ENCODE results near the gene EFL1. TPM values are rescaled to one million over a fixed set of nuclear protein-coding genes. Genes with fewer than 3 reads are reported as not detected.

The EFL1 gene
- total RNA-seq, 5 donors from 2014 or later (not counting 1 experiment from before 2014, with no cell fraction given), result 16.5 to 22.0 (median 20.1) TPM

- no peak overlapping the region for H3K27ac ChIP-seq (ENCODE audit: low read length)
- no peak overlapping the region for H3K4me3 Mint-ChIP-seq
- ChIA-PET CTCF (interaction anchor here in 1 of 2 donors (0.6 kb wide), 1 partner anchor 12 kb away, joined by 3 read pairs; no protein-coding TSS in a partner anchor), POLR2A (no interaction called here)
- no peaks in the 10 kb centered on the region for H3K4me1 Mint-ChIP-seq
- H3K9me3 ChIP-seq, result no peaks in the 10 kb centered on the region
- DNase-seq (no peak), ATAC-seq (replicated peaks in 1 of 4) (no peak)
- peaks cover 0 to 25% of the 10 kb centered on the region in 2 donors for H3K36me3 ChIP-seq (ENCODE audit: control insufficient read depth in 2 of 2, extremely low read depth in 1 of 2, insufficient read depth in 1 of 2, low read length in 1 of 2)
- H3K27me3 ChIP-seq (replicated peaks in 1 of 2; ENCODE audit: control insufficient read depth in 2 of 2, extremely low read depth in 1 of 2, insufficient read depth in 2 of 2, low read length in 1 of 2), result no peaks in the 10 kb centered on the region
- no peaks in the 10 kb centered on the region for H3K27me3 Mint-ChIP-seq
- H3K36me3 Mint-ChIP-seq, result peaks cover 35% of the 10 kb centered on the region
- H3K27ac Mint-ChIP-seq, result no peak overlapping the region
- H3K9me3 Mint-ChIP-seq, result no peaks in the 10 kb centered on the region
- H3K4me3 ChIP-seq (ENCODE audit: control insufficient read depth in 1 of 2, extremely low read depth in 1 of 2, low read length in 1 of 2), result no peak overlapping the region
- no peaks in the 10 kb centered on the region for H3K4me1 ChIP-seq (ENCODE audit: control insufficient read depth in 1 of 2, extremely low read depth in 1 of 2, insufficient read depth in 2 of 2, low read length in 2 of 2)
- 100% methylated on average over 3 of the region's 8 CpGs for WGBS (ENCODE audit: insufficient coverage)
Observed at GRCh38 chr15:82146990-82147461, 115.5 kb downstream of the EFL1 start.

- Histone ChIP-seq H3K9me3 (no peaks in the 10 kb centered on the region), H3K27me3 (replicated peaks in 1 of 2; ENCODE audit: control insufficient read depth in 2 of 2, extremely low read depth in 1 of 2, insufficient read depth in 2 of 2, low read length in 1 of 2) (no peaks in the 10 kb centered on the region), H3K4me1 (ENCODE audit: control insufficient read depth in 1 of 2, extremely low read depth in 1 of 2, insufficient read depth in 2 of 2, low read length in 2 of 2) (no peaks in the 10 kb centered on the region), H3K36me3 (ENCODE audit: control insufficient read depth in 2 of 2, extremely low read depth in 1 of 2, insufficient read depth in 1 of 2, low read length in 1 of 2) (peaks cover 0 to 22% of the 10 kb centered on the region in 2 donors), H3K4me3 (ENCODE audit: control insufficient read depth in 1 of 2, extremely low read depth in 1 of 2, low read length in 1 of 2) (no peak overlapping the region), H3K27ac (ENCODE audit: low read length) (no peak overlapping the region)
- Mint-ChIP-seq H3K4me3 (no peak overlapping the region), H3K9me3 (no peaks in the 10 kb centered on the region), H3K4me1 (no peaks in the 10 kb centered on the region), H3K36me3 (peaks cover 31% of the 10 kb centered on the region), H3K27me3 (no peaks in the 10 kb centered on the region), H3K27ac (no peak overlapping the region)
- ChIA-PET CTCF (no interaction called here), POLR2A (no interaction called here)
- no CpG with 5 or more reads among the region's 3 CpGs for WGBS (ENCODE audit: insufficient coverage)
- no peak for DNase-seq
- no peak for ATAC-seq (replicated peaks in 1 of 4)
Observed at GRCh38 chr15:82146576-82146975, 116.0 kb downstream of the EFL1 start.

- no peak for DNase-seq
- ATAC-seq (replicated peaks in 1 of 4), result no peak
- H3K4me1 ChIP-seq (ENCODE audit: control insufficient read depth in 1 of 2, extremely low read depth in 1 of 2, insufficient read depth in 2 of 2, low read length in 2 of 2), result no peaks in the 10 kb centered on the region
- CTCF ChIA-PET, result interaction anchor here in 1 of 2 donors (0.5 kb wide), 1 partner anchor 8 kb away, joined by 3 read pairs; no protein-coding TSS in a partner anchor
- Mint-ChIP-seq H3K9me3 (no peaks in the 10 kb centered on the region), H3K4me3 (no peak overlapping the region), H3K36me3 (peaks cover 19% of the 10 kb centered on the region), H3K27me3 (no peaks in the 10 kb centered on the region), H3K27ac (no peak overlapping the region), H3K4me1 (peaks cover 7 to 15% (median 9%) of the 10 kb centered on the region in 3 donors)
- WGBS (ENCODE audit: insufficient coverage), result 98% methylated on average over 5 of the region's 9 CpGs
- H3K9me3 ChIP-seq, result no peaks in the 10 kb centered on the region
- POLR2A ChIA-PET, result no interaction called here
- no peak overlapping the region for H3K27ac ChIP-seq (ENCODE audit: low read length)
- H3K4me3 ChIP-seq (ENCODE audit: control insufficient read depth in 1 of 2, extremely low read depth in 1 of 2, low read length in 1 of 2), result no peak overlapping the region
- H3K27me3 ChIP-seq (replicated peaks in 1 of 2; ENCODE audit: control insufficient read depth in 2 of 2, extremely low read depth in 1 of 2, insufficient read depth in 2 of 2, low read length in 1 of 2), result no peaks in the 10 kb centered on the region
- H3K36me3 ChIP-seq (ENCODE audit: control insufficient read depth in 2 of 2, extremely low read depth in 1 of 2, insufficient read depth in 1 of 2, low read length in 1 of 2), result peaks cover 0 to 11% of the 10 kb centered on the region in 2 donors
Observed at GRCh38 chr15:82143390-82144385, 118.8 kb downstream of the EFL1 start.

GRCh38 chr15:82140886-82141285, 121.6 kb downstream of the EFL1 start:
- Mint-ChIP-seq H3K4me3 (no peak overlapping the region), H3K9me3 (no peaks in the 10 kb centered on the region), H3K4me1 (peaks cover 7 to 15% (median 9%) of the 10 kb centered on the region in 3 donors), H3K36me3 (peaks cover 32% of the 10 kb centered on the region), H3K27me3 (no peaks in the 10 kb centered on the region), H3K27ac (no peak overlapping the region)
- 20% methylated on average over 1 of the region's 2 CpGs for WGBS (ENCODE audit: insufficient coverage)
- H3K27ac ChIP-seq (ENCODE audit: low read length), result no peak overlapping the region
- H3K4me1 ChIP-seq (ENCODE audit: control insufficient read depth in 1 of 2, extremely low read depth in 1 of 2, insufficient read depth in 2 of 2, low read length in 2 of 2), result no peaks in the 10 kb centered on the region
- ChIA-PET POLR2A (no interaction called here), CTCF (interaction anchor here (0.6 to 1.2 kb wide), 4 partner anchors 33 to 929 kb away, joined by 3 to 6 read pairs (median 3); no protein-coding TSS in a partner anchor)
- H3K4me3 ChIP-seq (ENCODE audit: control insufficient read depth in 1 of 2, extremely low read depth in 1 of 2, low read length in 1 of 2), result no peak overlapping the region
- ATAC-seq (replicated peaks in 1 of 4), result no peak
- no peak for DNase-seq
- no peaks in the 10 kb centered on the region for H3K9me3 ChIP-seq
- peaks cover 0 to 29% of the 10 kb centered on the region in 2 donors for H3K36me3 ChIP-seq (ENCODE audit: control insufficient read depth in 2 of 2, extremely low read depth in 1 of 2, insufficient read depth in 1 of 2, low read length in 1 of 2)
- no peaks in the 10 kb centered on the region for H3K27me3 ChIP-seq (replicated peaks in 1 of 2; ENCODE audit: control insufficient read depth in 2 of 2, extremely low read depth in 1 of 2, insufficient read depth in 2 of 2, low read length in 1 of 2)

GRCh38 chr15:82139823-82140268, 122.7 kb downstream of the EFL1 start:
- Histone ChIP-seq H3K27ac (ENCODE audit: low read length) (no peak overlapping the region), H3K9me3 (no peaks in the 10 kb centered on the region), H3K4me1 (ENCODE audit: control insufficient read depth in 1 of 2, extremely low read depth in 1 of 2, insufficient read depth in 2 of 2, low read length in 2 of 2) (no peaks in the 10 kb centered on the region), H3K4me3 (ENCODE audit: control insufficient read depth in 1 of 2, extremely low read depth in 1 of 2, low read length in 1 of 2) (no peak overlapping the region), H3K27me3 (replicated peaks in 1 of 2; ENCODE audit: control insufficient read depth in 2 of 2, extremely low read depth in 1 of 2, insufficient read depth in 2 of 2, low read length in 1 of 2) (no peaks in the 10 kb centered on the region), H3K36me3 (ENCODE audit: control insufficient read depth in 2 of 2, extremely low read depth in 1 of 2, insufficient read depth in 1 of 2, low read length in 1 of 2) (peaks cover 0 to 31% of the 10 kb centered on the region in 2 donors)
- H3K4me1 Mint-ChIP-seq, result peaks cover 7 to 15% (median 9%) of the 10 kb centered on the region in 3 donors
- ChIA-PET CTCF (interaction anchor here (0.6 to 1.2 kb wide), 3 partner anchors 9 to 874 kb away, joined by 3 to 6 read pairs (median 3); no protein-coding TSS in a partner anchor), POLR2A (no interaction called here)
- WGBS (ENCODE audit: insufficient coverage), result 73% methylated on average over 2 of the region's 5 CpGs
- peaks cover 39% of the 10 kb centered on the region for H3K36me3 Mint-ChIP-seq
- H3K27me3 Mint-ChIP-seq, result no peaks in the 10 kb centered on the region
- ATAC-seq (replicated peaks in 1 of 4) (no peak), DNase-seq (peak in 1 of 35 experiments; percentile 46)
- no peak overlapping the region for H3K27ac Mint-ChIP-seq
- H3K9me3 Mint-ChIP-seq, result no peaks in the 10 kb centered on the region
- no peak overlapping the region for H3K4me3 Mint-ChIP-seq

GRCh38 chr15:82138306-82138705, 124.2 kb downstream of the EFL1 start:
- Mint-ChIP-seq H3K36me3 (peaks cover 49% of the 10 kb centered on the region), H3K4me1 (peaks cover 7 to 15% (median 9%) of the 10 kb centered on the region in 3 donors), H3K9me3 (no peaks in the 10 kb centered on the region), H3K4me3 (no peak overlapping the region), H3K27me3 (no peaks in the 10 kb centered on the region), H3K27ac (no peak overlapping the region)
- DNase-seq, result no peak
- ChIA-PET POLR2A (no interaction called here), CTCF (no interaction called here)
- H3K36me3 ChIP-seq (ENCODE audit: control insufficient read depth in 2 of 2, extremely low read depth in 1 of 2, insufficient read depth in 1 of 2, low read length in 1 of 2), result peaks cover 6 to 32% of the 10 kb centered on the region in 2 donors
- H3K27me3 ChIP-seq (replicated peaks in 1 of 2; ENCODE audit: control insufficient read depth in 2 of 2, extremely low read depth in 1 of 2, insufficient read depth in 2 of 2, low read length in 1 of 2), result no peaks in the 10 kb centered on the region
- H3K9me3 ChIP-seq, result no peaks in the 10 kb centered on the region
- no peaks in the 10 kb centered on the region for H3K4me1 ChIP-seq (ENCODE audit: control insufficient read depth in 1 of 2, extremely low read depth in 1 of 2, insufficient read depth in 2 of 2, low read length in 2 of 2)
- no peak overlapping the region for H3K27ac ChIP-seq (ENCODE audit: low read length)
- no peak for ATAC-seq (replicated peaks in 1 of 4)
- H3K4me3 ChIP-seq (ENCODE audit: control insufficient read depth in 1 of 2, extremely low read depth in 1 of 2, low read length in 1 of 2), result no peak overlapping the region
